Activated CD4-positive, alpha-beta T cell treated with anti-CD3 and anti-CD28 coated beads, Interleukin-2, amount 50 U/mL, for 48 hours (primary cell): Measurements from ENCODE around the gene DTHD1.

Experiments
- DNase-seq, 2 experiments: peaks; one replicate each; pipeline ENCODE4 v3.0.0-alpha.2; 2020

Gene DTHD1

DNA sequence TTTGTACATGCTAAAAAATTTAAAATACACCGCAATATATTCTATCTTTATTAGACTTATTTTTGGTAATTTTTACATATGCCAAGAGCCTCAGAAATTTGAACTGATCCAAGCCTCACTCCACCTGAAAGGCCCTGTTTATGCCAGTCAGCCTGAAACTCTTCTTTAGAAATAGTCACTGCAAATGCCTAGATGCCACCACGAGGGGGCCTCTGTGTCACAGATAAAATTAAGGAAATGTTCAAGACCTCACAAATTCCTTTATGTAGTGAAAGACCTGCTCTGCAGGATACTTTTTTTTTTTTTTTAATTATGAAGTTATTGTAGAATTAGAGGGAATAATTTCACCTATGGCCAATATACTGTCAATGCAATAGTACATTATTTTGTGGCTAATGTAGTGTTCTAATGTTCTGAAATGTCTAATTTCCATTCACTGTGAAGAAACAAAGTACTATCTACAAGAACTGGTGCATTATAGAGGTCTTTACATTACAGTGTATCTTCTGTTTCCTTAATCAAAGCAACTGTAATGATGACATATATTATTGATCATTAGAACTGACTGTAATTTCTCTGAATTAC, 69.8 kb downstream of the DTHD1 start:
- peak; percentile 76 to 83 for DNase-seq

DNA sequence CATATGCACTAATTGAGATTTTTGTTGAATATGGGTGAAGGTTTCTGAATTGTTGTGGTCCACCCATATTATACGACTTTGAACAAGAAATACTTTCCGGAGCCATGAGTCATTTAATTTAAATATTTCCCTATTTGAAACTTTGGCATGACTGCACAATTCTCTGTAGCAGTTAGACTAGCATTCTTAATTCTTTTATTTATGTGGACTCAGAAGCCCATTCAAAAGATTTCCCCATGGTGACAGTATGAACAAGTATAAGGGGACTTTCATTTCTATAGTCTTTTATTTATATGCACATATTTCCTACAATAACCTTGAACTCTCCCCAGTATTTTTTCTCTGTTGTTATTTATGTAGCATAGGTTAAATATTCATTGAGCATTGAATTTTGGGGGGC, 72.6 kb downstream of the DTHD1 start:
- DNase-seq = no peak

DNA sequence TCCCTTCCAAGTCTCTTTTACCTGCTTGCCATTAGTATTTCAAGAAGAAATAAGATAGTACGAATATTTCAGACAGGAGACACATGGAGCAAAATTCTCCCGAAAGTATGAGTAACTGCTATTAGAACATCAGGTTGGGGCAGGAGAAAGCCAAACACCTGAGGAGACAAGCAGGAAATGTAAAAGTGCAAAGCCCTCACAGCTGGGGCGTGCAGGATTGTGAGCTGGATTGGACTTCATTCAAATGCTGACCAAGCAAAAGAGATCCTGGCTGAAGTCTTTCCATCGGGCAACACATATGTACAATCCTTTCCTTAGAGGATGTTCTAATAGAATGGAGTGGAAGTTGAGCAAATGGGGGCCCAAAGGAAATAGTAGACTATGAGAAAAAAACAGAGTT, 76.8 kb downstream of the DTHD1 start:
- no peak for DNase-seq

DNA sequence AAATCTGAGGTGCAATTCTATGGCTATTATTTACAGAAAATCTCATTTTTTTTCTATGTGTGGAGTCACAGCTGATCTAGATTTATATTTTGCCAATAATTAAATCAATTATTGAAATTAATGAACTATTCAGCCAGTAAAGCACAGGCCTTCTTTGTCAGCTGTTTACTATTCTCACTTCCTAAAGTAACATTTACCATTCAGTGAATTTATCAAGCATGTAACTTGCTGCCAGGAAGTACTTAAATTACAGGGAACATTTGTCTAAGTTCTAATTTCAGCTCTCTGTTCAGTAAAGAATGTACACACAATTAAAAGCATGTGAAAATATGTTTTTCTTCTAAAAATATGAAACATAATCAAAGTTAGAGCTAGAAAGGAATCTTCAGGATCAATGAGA, 79.3 kb downstream of the DTHD1 start:
- no peak for DNase-seq

DNA sequence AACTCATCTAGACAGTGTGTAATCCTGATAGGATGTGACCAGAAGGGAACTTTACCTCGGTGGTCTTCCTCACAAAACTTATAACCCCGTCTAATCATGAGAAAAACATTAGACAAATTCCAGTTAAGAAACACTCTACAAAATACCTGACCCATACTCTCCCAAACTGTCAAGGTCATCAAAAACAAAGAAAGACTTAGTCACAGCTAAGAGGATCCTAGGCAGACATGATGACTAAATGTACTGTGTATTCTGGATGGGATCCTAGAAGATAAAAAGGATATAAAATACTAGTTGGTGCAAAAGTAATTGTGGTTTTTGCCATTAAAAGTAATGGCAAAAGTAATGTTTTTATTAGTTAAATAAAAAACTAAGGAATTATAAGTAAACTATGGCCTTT, 81.6 kb downstream of the DTHD1 start:
- DNase-seq = no peak

DNA sequence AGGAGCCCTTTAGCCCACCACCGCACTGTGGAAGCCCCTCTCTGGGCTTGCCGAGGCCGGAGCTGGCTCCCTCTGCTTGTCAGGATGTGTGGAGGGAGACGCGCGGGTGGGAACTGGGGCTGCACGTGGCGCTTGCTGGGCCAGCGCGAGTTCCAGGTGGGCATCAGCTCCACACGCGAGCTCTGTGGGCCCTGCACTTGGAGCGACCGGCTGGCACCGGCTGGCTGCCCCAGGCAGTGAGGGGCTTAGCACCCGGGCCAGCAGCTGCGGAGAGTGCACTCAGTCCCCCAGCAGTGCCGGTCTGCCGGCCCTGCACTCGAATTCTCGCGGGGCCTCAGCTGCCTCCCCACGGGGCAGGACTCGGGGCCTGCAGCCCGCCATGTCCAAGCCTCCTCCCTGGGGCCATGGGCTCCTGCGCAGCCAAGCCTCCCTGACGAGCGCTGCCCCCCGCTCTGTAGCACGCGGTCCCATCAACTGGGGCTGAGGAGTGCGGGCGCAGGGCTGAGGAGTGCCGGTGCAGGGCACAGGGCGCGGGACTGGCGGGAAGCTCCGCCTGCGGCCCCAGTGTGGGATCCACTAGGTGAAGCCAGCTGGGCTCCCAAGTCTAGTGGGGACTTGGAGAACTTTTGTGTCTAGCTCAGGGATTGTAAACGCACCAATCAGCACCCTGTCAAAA, 93.6 kb downstream of the DTHD1 start:
- DNase-seq = no peak

DNA sequence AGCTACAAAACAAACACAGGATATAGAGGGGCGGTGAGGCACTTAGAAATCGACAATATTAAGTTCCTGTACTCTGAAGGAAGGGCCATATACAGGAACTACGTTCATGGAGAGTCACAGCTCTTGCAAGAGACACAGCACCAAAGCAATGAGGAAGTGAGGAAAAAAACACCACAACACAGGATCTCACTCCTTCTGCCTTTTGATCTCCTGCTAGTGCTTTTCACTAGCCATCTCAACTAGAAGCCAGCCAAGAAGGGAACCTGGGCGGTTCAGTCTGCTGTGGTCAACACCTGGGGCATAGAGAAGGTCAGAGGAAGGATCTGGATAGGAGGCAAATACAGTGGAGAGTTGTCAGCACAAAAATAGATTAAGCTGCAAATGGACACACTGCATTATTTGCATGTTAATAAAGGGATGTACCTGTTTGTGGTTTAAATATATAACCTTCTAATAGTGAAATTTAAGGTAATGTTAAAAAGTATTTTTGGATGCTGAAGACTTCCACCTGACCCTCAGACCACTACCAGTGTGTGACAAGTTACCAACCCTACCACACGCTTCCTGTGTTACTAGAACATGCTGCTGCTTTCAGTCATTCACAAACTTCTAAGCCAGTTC, 104.6 kb downstream of the DTHD1 start:
- DNase-seq = no peak

DNA sequence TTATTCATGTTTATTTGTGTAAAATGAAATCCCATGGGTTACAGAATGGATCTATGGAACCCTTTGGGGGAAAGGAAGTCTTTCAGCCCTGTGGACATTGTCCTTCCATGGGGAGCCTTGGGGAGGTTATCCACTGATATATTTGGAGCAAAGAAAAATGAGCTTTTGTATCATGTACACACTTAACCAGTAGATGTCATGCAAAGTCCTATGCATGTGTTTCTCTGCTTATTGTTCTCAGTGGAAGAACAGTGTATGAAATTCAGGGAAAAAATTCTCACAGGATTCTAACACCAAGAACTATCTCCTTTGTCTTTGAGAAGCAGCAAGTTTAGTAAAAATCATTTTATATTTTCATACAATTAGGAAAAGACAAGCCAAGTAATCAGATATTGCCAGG, 105.3 kb downstream of the DTHD1 start:
- no peak for DNase-seq

DNA sequence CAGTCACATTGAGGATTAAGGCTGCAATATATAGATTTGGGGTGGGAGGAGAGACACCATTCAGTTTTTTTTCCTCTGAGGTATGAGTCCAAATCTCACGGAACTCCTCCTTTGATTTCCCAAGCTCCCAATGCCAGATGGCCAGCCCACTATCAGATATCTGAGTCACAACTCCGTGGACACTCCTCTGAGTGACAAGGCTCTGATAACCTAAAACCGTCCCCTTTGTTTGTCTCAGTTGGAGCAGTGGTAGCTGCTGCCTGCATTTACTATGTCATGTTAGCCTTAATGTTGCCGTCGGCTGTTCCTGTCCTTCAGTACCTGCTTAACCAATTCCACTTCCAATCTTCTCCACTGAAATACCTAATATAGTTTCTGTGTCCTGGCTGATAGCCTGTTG, 107.3 kb downstream of the DTHD1 start:
- no peak for DNase-seq

DNA sequence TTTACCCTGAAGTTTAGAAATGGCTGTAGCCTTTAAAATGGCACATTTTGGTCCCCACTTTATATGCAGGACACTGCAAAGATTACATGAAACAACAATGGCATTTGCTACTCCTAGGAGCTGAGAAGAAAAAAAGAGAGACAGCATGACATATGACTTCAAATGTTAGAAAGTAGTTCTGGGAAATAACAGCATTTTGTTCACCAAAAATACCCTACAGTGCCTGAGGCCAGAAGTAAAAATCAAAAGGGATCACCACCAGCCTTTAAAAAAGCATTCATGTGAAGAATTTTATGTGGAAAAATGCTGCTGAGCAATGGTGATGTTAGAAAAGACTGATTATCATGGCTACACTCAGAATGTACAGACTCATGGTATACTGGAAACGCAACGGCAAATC, 110.0 kb downstream of the DTHD1 start:
- DNase-seq = no peak

DNA sequence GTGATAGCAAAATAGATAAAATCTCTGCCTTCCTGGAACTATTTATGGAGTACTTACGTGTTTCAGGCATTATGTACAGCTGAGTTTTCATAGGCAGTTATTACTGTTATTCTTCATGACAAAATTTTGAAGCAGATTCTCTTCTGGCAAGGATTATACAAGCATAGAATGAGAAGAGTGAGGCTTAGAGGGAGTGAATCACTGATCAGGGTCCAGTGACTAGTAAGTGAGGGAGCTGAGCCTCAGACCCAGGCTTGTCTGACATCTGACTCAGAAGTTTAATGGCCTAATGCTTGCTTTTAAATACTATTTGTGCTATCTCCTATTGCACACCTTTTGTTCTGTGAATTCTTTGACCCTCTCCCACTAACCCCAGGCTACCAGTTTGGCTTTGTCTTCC, 110.6 kb downstream of the DTHD1 start:
- DNase-seq = no peak

DNA sequence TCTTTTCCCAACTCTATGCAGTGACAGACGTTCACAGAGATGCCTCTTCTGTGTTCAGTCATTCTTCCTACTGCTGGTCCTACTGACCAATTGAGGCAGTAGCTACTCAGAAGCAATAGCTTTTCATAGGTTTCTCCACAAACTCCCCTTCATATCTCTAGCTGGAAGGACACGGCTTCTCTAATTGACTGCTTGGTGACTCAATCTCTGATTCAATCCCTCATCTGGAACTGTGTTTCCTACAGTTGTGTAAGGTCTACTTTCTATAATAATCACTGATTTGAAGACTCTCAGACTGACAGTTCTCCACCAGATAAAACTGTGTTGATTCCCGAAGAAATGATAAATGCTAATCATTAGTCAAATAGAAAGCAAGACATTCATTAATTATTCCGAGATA, 111.5 kb downstream of the DTHD1 start:
- DNase-seq = no peak
